ENCODE measurements around the gene PUM1. TPM values are rescaled to one million over a fixed set of nuclear protein-coding genes. Genes with fewer than 3 reads are reported as not detected.

The PUM1 gene
- total and polyA plus RNA-seq, 10 of the 15 experiments (the other 5 are each of a cell fraction or from before 2014, with no cell fraction given): 21.4 to 75.3 (median 42.4) TPM

DNA sequence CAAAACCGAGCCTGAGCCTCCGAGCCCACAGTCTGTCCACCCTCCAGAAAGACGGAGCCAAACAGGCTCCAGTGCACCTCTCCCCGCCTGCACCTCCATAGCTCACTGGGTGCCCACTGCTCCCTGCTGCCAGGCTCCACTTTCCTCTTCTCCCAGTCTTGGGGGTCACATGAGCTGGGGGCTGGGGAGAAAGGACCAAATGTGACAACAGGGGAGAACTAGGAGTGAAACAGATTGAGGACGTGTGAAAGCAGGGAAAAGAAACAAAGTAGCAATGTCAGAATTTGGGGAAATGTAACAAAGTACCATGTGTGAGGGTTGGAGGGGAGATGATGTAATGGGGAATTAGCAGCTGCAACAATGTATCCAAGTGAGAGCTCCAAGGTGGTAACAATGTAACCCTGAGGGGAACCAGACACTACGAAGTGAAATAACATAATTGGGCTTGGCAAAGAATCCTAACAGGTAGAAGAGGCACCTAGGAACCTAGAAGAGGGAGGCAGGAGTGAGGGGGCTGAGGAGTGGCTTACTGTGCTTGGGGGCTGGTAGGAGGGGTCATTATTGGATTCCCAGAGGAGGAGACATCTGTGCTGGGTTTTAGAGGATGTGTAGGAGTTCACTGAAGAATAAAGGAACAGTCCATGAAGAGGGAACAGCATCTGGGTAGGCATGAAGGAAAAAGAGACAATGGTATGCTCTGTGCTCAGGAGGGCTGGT, 169.4 kb downstream of the PUM1 start:
- no peak for FAIRE-seq
- Histone ChIP-seq H4K20me1 (ENCODE audit: control insufficient read depth, insufficient read depth) (no peaks in the 10 kb centered on the region), H2AFZ (ENCODE audit: control insufficient read depth, low read depth, low read length) (no peak overlapping the region), H3K9ac (ENCODE audit: control insufficient read depth, insufficient read depth, low read length) (no peak overlapping the region), H3K79me2 (ENCODE audit: control insufficient read depth, insufficient read depth, low read length) (no peaks in the 10 kb centered on the region), H3K27ac (ENCODE audit: control insufficient read depth, insufficient read depth) (no peak overlapping the region), H3K4me2 (ENCODE audit: control insufficient read depth, insufficient read depth) (no peak overlapping the region), H3K9me3 (replicated peaks; ENCODE audit: control insufficient read depth, insufficient read depth, low read length) (no peaks in the 10 kb centered on the region), H3K4me1 (ENCODE audit: control insufficient read depth, insufficient read depth, low read length) (no peaks in the 10 kb centered on the region), H3K27me3 (replicated peaks in 1 of 2; ENCODE audit: control insufficient read depth in 2 of 2, insufficient read depth in 2 of 2, low read length in 1 of 2) (no peaks in the 10 kb centered on the region; a peak in 3 of 4 replicates), H3K36me3 (ENCODE audit: control insufficient read depth in 2 of 2, insufficient read depth in 2 of 2, low read length in 1 of 2) (no peaks in the 10 kb centered on the region), H3K4me3 (no peak overlapping the region)
- 49% methylated on average over 5 of the region's 6 CpGs for whole genome bisulfite sequencing (ENCODE audit: insufficient coverage, insufficient replicate concordance, low lambda C conversion rate, missing lambda C conversion rate)
- POLR2A ChIA-PET: no interaction called here
- CTCF ChIA-PET: no interaction called here
- RAD21 ChIA-PET (ENCODE audit: unreplicated experiment): interaction anchor here (1.0 kb wide), 1 partner anchor 15 kb away, joined by 3 read pairs; no protein-coding TSS in a partner anchor
- intact Hi-C loops (cut with micrococcal nuclease; ENCODE audit: unreplicated experiment): no loop called here
- SMC1A ChIA-PET (ENCODE audit: uncharacterized antibody, unreplicated experiment): interaction anchor here (0.7 kb wide), 1 partner anchor 15 kb away, joined by 3 read pairs; no protein-coding TSS in a partner anchor
- ATAC-seq: no peak
- no TSS peak for BruUV-seq (replicated peaks)
- no peak for DNase-seq (ENCODE audit: low read depth, low spot score)
- in situ Hi-C loops (cut with MboI): no loop called here
- TF ChIP-seq BCL11A (IDR thresholded peaks at IDR 0.05; ENCODE audit: low read depth, low read length): no peak
- TF ChIP-seq GABPA (IDR thresholded peaks at IDR 0.05; ENCODE audit: low read depth): no peak
- no peak for TF ChIP-seq SPI1 (IDR thresholded peaks at IDR 0.05; ENCODE audit: borderline replicate concordance, insufficient read depth, low read depth, low read length)
- TF ChIP-seq MTA3 (IDR thresholded peaks at IDR 0.05; ENCODE audit: borderline replicate concordance, low read length): no peak
- TF ChIP-seq, protein P1, sequence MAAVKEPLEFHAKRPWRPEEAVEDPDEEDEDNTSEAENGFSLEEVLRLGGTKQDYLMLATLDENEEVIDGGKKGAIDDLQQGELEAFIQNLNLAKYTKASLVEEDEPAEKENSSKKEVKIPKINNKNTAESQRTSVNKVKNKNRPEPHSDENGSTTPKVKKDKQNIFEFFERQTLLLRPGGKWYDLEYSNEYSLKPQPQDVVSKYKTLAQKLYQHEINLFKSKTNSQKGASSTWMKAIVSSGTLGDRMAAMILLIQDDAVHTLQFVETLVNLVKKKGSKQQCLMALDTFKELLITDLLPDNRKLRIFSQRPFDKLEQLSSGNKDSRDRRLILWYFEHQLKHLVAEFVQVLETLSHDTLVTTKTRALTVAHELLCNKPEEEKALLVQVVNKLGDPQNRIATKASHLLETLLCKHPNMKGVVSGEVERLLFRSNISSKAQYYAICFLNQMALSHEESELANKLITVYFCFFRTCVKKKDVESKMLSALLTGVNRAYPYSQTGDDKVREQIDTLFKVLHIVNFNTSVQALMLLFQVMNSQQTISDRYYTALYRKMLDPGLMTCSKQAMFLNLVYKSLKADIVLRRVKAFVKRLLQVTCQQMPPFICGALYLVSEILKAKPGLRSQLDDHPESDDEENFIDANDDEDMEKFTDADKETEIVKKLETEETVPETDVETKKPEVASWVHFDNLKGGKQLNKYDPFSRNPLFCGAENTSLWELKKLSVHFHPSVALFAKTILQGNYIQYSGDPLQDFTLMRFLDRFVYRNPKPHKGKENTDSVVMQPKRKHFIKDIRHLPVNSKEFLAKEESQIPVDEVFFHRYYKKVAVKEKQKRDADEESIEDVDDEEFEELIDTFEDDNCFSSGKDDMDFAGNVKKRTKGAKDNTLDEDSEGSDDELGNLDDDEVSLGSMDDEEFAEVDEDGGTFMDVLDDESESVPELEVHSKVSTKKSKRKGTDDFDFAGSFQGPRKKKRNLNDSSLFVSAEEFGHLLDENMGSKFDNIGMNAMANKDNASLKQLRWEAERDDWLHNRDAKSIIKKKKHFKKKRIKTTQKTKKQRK (IDR thresholded peaks at IDR 0.05; ENCODE audit: low read depth, low read length): no peak
- no peak for TF ChIP-seq SP1 (IDR thresholded peaks at IDR 0.05; ENCODE audit: low read depth, low read length)
- TF ChIP-seq BACH1 (IDR thresholded peaks at IDR 0.05; ENCODE audit: borderline replicate concordance): no peak
- TF ChIP-seq HDAC2 (IDR thresholded peaks at IDR 0.05): no peak
- no peak for TF ChIP-seq NFYA (IDR thresholded peaks at IDR 0.05; ENCODE audit: borderline replicate concordance, low read depth, low read length)
- no peak for TF ChIP-seq HDGF (IDR thresholded peaks at IDR 0.05)
- no peak for TF ChIP-seq TCF12 (IDR thresholded peaks at IDR 0.05; ENCODE audit: low read depth, low read length)
- TF ChIP-seq EP300 (IDR thresholded peaks at IDR 0.05; ENCODE audit: borderline replicate concordance in 1 of 2, control insufficient read depth in 1 of 2, low read depth in 2 of 2, low read length in 2 of 2): no peak
- TF ChIP-seq ATF7 (IDR thresholded peaks at IDR 0.05; ENCODE audit: low read depth): no peak
- no peak for TF ChIP-seq CREM (IDR thresholded peaks at IDR 0.05; ENCODE audit: low read depth)
- no peak for TF ChIP-seq CBX5 (IDR thresholded peaks at IDR 0.05; ENCODE audit: low read depth)
- no peak for TF ChIP-seq EED (IDR thresholded peaks at IDR 0.05; ENCODE audit: low read depth)
- no peak for TF ChIP-seq POLR2AphosphoS2 (IDR thresholded peaks at IDR 0.05; ENCODE audit: low read depth, low read length)
- TF ChIP-seq, protein P2, sequence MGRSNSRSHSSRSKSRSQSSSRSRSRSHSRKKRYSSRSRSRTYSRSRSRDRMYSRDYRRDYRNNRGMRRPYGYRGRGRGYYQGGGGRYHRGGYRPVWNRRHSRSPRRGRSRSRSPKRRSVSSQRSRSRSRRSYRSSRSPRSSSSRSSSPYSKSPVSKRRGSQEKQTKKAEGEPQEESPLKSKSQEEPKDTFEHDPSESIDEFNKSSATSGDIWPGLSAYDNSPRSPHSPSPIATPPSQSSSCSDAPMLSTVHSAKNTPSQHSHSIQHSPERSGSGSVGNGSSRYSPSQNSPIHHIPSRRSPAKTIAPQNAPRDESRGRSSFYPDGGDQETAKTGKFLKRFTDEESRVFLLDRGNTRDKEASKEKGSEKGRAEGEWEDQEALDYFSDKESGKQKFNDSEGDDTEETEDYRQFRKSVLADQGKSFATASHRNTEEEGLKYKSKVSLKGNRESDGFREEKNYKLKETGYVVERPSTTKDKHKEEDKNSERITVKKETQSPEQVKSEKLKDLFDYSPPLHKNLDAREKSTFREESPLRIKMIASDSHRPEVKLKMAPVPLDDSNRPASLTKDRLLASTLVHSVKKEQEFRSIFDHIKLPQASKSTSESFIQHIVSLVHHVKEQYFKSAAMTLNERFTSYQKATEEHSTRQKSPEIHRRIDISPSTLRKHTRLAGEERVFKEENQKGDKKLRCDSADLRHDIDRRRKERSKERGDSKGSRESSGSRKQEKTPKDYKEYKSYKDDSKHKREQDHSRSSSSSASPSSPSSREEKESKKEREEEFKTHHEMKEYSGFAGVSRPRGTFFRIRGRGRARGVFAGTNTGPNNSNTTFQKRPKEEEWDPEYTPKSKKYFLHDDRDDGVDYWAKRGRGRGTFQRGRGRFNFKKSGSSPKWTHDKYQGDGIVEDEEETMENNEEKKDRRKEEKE (IDR thresholded peaks at IDR 0.05): no peak

All from GM12878 (cell line).